Heart left ventricle (tissue), 16 donors: ENCODE results near the gene ROR1. TPM values are rescaled to one million over a fixed set of nuclear protein-coding genes. Genes with fewer than 3 reads are reported as not detected.

Experiments used
- ATAC-seq, 4 donors: fragments of 200-7000 bp; cut with Tn5 transposase; one replicate each; pipeline ENCODE4 v1.9.1; 2020 to 2022; ENCODE audit warnings: moderate library complexity in 4 of 4, mild to moderate bottlenecking in 3 of 4, moderate number of reproducible peaks in 1 of 4
- DNase-seq, 5 donors: peaks; one replicate each; pipeline ENCODE4 v3.0.0-alpha.2; 2020
- H3K27ac ChIP-seq, 12 donors: fragments of 200-600 bp; sonication (generic) in 4 of 12; one replicate each; pipeline versions ENCODE4 v1.5.0 to v1.8.0; 2016 to 2022; ENCODE audit warnings: mild to moderate bottlenecking in 2 of 12
- H3K27me3 ChIP-seq, 9 donors: fragments of 200-600 bp; sonication (generic) in 2 of 9; one replicate each; pipeline versions ENCODE4 v1.5.1 to v1.8.0; 2016 to 2022; ENCODE audit warnings: mild to moderate bottlenecking in 3 of 9
- H3K36me3 ChIP-seq, 9 donors: fragments of 200-600 bp; sonication (generic) in 2 of 9; one replicate each; pipeline versions ENCODE4 v1.5.0 to v1.8.0; 2018 to 2022; ENCODE audit warnings: mild to moderate bottlenecking in 2 of 9
- H3K4me1 ChIP-seq, 12 donors: fragments of 200-600 bp; sonication (generic) in 4 of 12; one replicate each; pipeline versions ENCODE4 v1.5.0 to v1.8.0; 2016 to 2022; ENCODE audit warnings: mild to moderate bottlenecking in 3 of 12
- H3K4me3 ChIP-seq, 12 donors: fragments of 200-600 bp; sonication (generic) in 4 of 12; one replicate each; pipeline versions ENCODE4 v1.5.0 to v1.8.0; 2017 to 2022; ENCODE audit warnings: mild to moderate bottlenecking in 9 of 12, moderate library complexity in 4 of 12
- H3K9me3 ChIP-seq, 12 donors: fragments of 200-600 bp; sonication (generic) in 4 of 12; one replicate each; pipeline versions ENCODE4 v1.5.0 to v1.8.0; 2016 to 2022; ENCODE audit warnings: mild to moderate bottlenecking in 1 of 12
- CTCF ChIP-seq, 12 donors: fragments of 200-600 bp; sonication (generic) in 4 of 12; IDR thresholded peaks; one replicate each; pipeline versions ENCODE4 v1.5.0 to v1.8.0; 2018 to 2022; ENCODE audit warnings: antibody characterized with exemption in 12 of 12, mild to moderate bottlenecking in 5 of 12
- POLR2A ChIP-seq, 2 donors: fragments of 450-650 bp; IDR thresholded peaks; one replicate each; pipeline ENCODE4 v1.6.1; 2017; ENCODE audit warnings: antibody characterized with exemption in 2 of 2, mild to moderate bottlenecking in 2 of 2, moderate library complexity in 2 of 2
- WGBS, 4 donors: extraction: QIAGEN DNeasy Blood & Tissue Kit in 2 of 4; methylation state at CpG; one replicate each; pipeline versions ENCODE4 v1.1.5 to v1.1.7; 2013 to 2018; 5-methylcytosine and 5-hydroxymethylcytosine counted together
- intact Hi-C, 10 donors: fragments of 100-400 bp; cut with DNase I; formaldehyde crosslinking; loops; one replicate each; pipeline versions ENCODE4 v1.11.1 to v1.14.2; 2022
- polyA plus RNA-seq, 2 donors: library from polyadenylated mRNA; stranded (reverse); fragments of 200-250 nt; gene quantifications; one replicate each; pipeline ENCODE4 v1.2.3, GENCODE V29; 2013
- total RNA-seq, 9 donors: library from RNA; depleted of rRNA in 2 of 9; stranded (reverse); fragments of >200 nt in 2 of 9; fragmentation: NEBNext Ultra II Directional in 3 of 9; extraction: Animal tissue kit (Norgen Biotek cat#: 25700) in 3 of 9; gene quantifications; one replicate each; pipeline versions ENCODE4 v1.1.0 to v1.2.4, GENCODE V29; 2016 to 2023
- donor health status: ischemic (EF 13 %, LVEDD 7.1; RV severe dilation, severe dysfunction).
- donor health status: healthy with polysubstance abuse.
- donor health status: DM: no; HTN: yes; CAD: no.
- donor health status: DM: no; HTN: no; CAD: no.
- donor health status: ischemic (EF 25% LVEDD 6.9; RV normal size, moderate dysfunction).
- donor health status: ischemic (EF 25% LVEDD 5.7; RV mildly dilated, moderate dysfunction).
- donor health status: healthy.
- donor health status: DM: yes; HTN: yes; CAD: no.
- donor health status: ischemic (EF 35%, LVEDD 5.7; RV mildly dilated, moderate dysfunction).
- donor health status: nonischemic (EF 11% LVEDD 7.7; RV severe dilation, severe dysfunction).
- donor health status: DM: yes; HTN: yes; CAD: no.
- donor health status: PGD.
- donor health status: ischemic (EF 29% LVEDD 5.4; RV normal size, mild dysfunction).
- donor health status: nonischemic (EF 23%, LVEDD 6.1; RV moderate dilation, normal function).

The ROR1 gene
- total and polyA plus RNA-seq, 11 donors = 4.1 to 35.3 (median 19.3) TPM

GRCh38 chr1:63988941-63989340 lies 215.1 kb downstream of the ROR1 start:
- 93 to 99% (median 94%) methylated on average over 2 of the region's 2 CpGs for WGBS, 4 donors
- TF ChIP-seq CTCF (IDR thresholded peaks at IDR 0.05) (no peak), POLR2A (IDR thresholded peaks at IDR 0.05) (no peak)

GRCh38 chr1:63991685-63992084 lies 217.9 kb downstream of the ROR1 start:
- intact Hi-C loops = no loop called here
- no peak for DNase-seq
- no peak overlapping the region for H3K4me3 ChIP-seq
- no peak for TF ChIP-seq CTCF (IDR thresholded peaks at IDR 0.05)
- TF ChIP-seq POLR2A (IDR thresholded peaks at IDR 0.05) = no peak
- H3K36me3 ChIP-seq = no peaks in the 10 kb centered on the region
- H3K27me3 ChIP-seq = no peaks in the 10 kb centered on the region
- WGBS, 4 donors = 48 to 99% (median 57%) methylated on average over 2 of the region's 2 CpGs
- no peaks in the 10 kb centered on the region for H3K9me3 ChIP-seq
- H3K27ac ChIP-seq = no peak overlapping the region
- H3K4me1 ChIP-seq = peaks cover 0 to 18% (median 0%) of the 10 kb centered on the region in 12 donors
- ATAC-seq = no peak

More at GRCh38 chr1:63988941-63989340, 215.1 kb downstream of the ROR1 start:
- intact Hi-C loops = no loop called here
- H3K4me1 ChIP-seq = peaks cover 0 to 28% (median 5%) of the 10 kb centered on the region in 12 donors
- no peaks in the 10 kb centered on the region for H3K36me3 ChIP-seq
- H3K27ac ChIP-seq = no peak overlapping the region
- no peaks in the 10 kb centered on the region for H3K27me3 ChIP-seq
- no peak overlapping the region for H3K4me3 ChIP-seq
- H3K9me3 ChIP-seq = no peaks in the 10 kb centered on the region
- no peak for ATAC-seq
- no peak for DNase-seq

- H3K36me3 ChIP-seq = no peaks in the 10 kb centered on the region
- 65 to 81% (median 68%) methylated on average over 3 of the region's 3 CpGs for WGBS, 4 donors
- TF ChIP-seq CTCF (IDR thresholded peaks at IDR 0.05) = no peak
- peaks cover 0 to 10% (median 0%) of the 10 kb centered on the region in 12 donors for H3K4me1 ChIP-seq
- no peak overlapping the region for H3K27ac ChIP-seq
- ATAC-seq (no peak), DNase-seq (no peak)
- intact Hi-C loops = no loop called here
- no peaks in the 10 kb centered on the region for H3K27me3 ChIP-seq
- H3K9me3 ChIP-seq = no peaks in the 10 kb centered on the region
- no peak overlapping the region for H3K4me3 ChIP-seq
Measured at GRCh38 chr1:64000021-64000420, 226.2 kb downstream of the ROR1 start.

GRCh38 chr1:64001038-64001437 lies 227.2 kb downstream of the ROR1 start:
- 72 to 84% (median 77%) methylated on average over 2 of the region's 2 CpGs for WGBS, 4 donors
- Histone ChIP-seq H3K4me1 (peaks cover 0 to 20% (median 5%) of the 10 kb centered on the region in 12 donors), H3K27ac (no peak overlapping the region), H3K9me3 (no peaks in the 10 kb centered on the region), H3K27me3 (no peaks in the 10 kb centered on the region), H3K4me3 (no peak overlapping the region), H3K36me3 (no peaks in the 10 kb centered on the region)
- intact Hi-C loops = no loop called here
- ATAC-seq (no peak), DNase-seq (no peak)
- TF ChIP-seq POLR2A (IDR thresholded peaks at IDR 0.05) = no peak
- no peak for TF ChIP-seq CTCF (IDR thresholded peaks at IDR 0.05)
